Endothelial cell of umbilical vein (primary cell): ENCODE data around the gene PCGF1. TPM values are rescaled to one million over a fixed set of nuclear protein-coding genes. Genes with fewer than 3 reads are reported as not detected.

Experiments used
- BruUV-seq: library from RNA; stranded (reverse); fragments of 400-500 nt; replicated peaks from 2 replicates; lab custom pipeline; 2021; lab: Mats Ljungman, UMichigan
- CTCF ChIA-PET: fragments of 300-600, 350-600 bp; sonication (Branson Sonifier 250); formaldehyde crosslinking; loops from one replicate; lab custom pipeline; 2021; ENCODE audit warnings: antibody characterized with exemption, inconsistent platforms; lab: Charles Lee
- POLR2A ChIA-PET: fragments of 300-600, 350-600 bp; sonication (Branson Sonifier 250); formaldehyde crosslinking; loops from one replicate; lab custom pipeline; 2021; ENCODE audit warnings: antibody characterized with exemption, inconsistent platforms; lab: Charles Lee
- DNase-seq: peaks from one replicate; pipeline ENCODE4 v3.0.0-alpha.2; 2011; ENCODE audit warnings: low read depth, low spot score
- FAIRE-seq: peaks from 2 replicates; lab custom pipeline; 2011; peaks lifted over from hg19 to GRCh38; lab: Jason Lieb, UNC
- H2AFZ ChIP-seq: 2 replicates; pipeline ENCODE4 v1.6.0; 2012; ENCODE audit warnings: low read depth, low read length, control low read depth, inconsistent platforms
- H3K27ac ChIP-seq: 2 replicates; pipeline ENCODE4 v1.5.1; 2011; ENCODE audit warnings: low read depth, mild to moderate bottlenecking, control low read depth, low read length, moderate library complexity; ENCODE audit not compliant: insufficient read depth
- H3K27me3 ChIP-seq, 2 experiments: 2 replicates each; pipeline versions ENCODE4 v1.6.0 to v1.6.1; 2011; ENCODE audit warnings: low read length in 2 of 2, mixed read lengths in 1 of 2; ENCODE audit not compliant: control insufficient read depth in 2 of 2, insufficient read depth in 2 of 2
- H3K36me3 ChIP-seq, 2 experiments: 2 replicates in 1 of 2; 3 replicates in 1 of 2; pipeline ENCODE4 v1.5.1; 2011; ENCODE audit warnings: low read length in 2 of 2, mild to moderate bottlenecking in 1 of 2, moderate library complexity in 1 of 2; ENCODE audit not compliant: control insufficient read depth in 2 of 2, insufficient read depth in 2 of 2; ENCODE audit errors: extremely low read depth in 1 of 2
- H3K4me1 ChIP-seq: 3 replicates; pipeline ENCODE4 v1.5.1; 2011; ENCODE audit warnings: mild to moderate bottlenecking, low read length; ENCODE audit not compliant: control insufficient read depth, insufficient read depth; ENCODE audit errors: extremely low read depth
- H3K4me2 ChIP-seq: 2 replicates; pipeline ENCODE4 v1.6.1; 2011; ENCODE audit warnings: low read length, control low read depth, mixed read lengths; ENCODE audit not compliant: insufficient read depth
- H3K4me3 ChIP-seq, 3 experiments: fragments of 200-600 bp in 1 of 3; sonication (generic), shearing (Covaris generic) in 1 of 3; replicated peaks in 1 of 3; 2 replicates each; pipeline ENCODE4 v1.5.1; 2011 to 2016; ENCODE audit warnings: control low read depth in 3 of 3, low read length in 3 of 3, mild to moderate bottlenecking in 2 of 3, inconsistent platforms in 1 of 3, low read depth in 1 of 3, moderate library complexity in 1 of 3; ENCODE audit not compliant: insufficient read depth in 1 of 3
- H3K79me2 ChIP-seq: 2 replicates; pipeline ENCODE4 v1.6.0; 2012; ENCODE audit warnings: low read length, inconsistent platforms; ENCODE audit not compliant: control insufficient read depth, insufficient read depth
- H3K9ac ChIP-seq: replicated peaks from 2 replicates; pipeline ENCODE3; 2011; ENCODE audit warnings: low read length, control low read depth; ENCODE audit not compliant: insufficient read depth; ENCODE audit errors: extremely low read depth
- H3K9me1 ChIP-seq: replicated peaks from 3 replicates; pipeline ENCODE4 v1.6.0; 2011; ENCODE audit warnings: mild to moderate bottlenecking, low read length; ENCODE audit not compliant: control insufficient read depth, insufficient read depth; ENCODE audit errors: extremely low read depth
- H3K9me3 ChIP-seq: replicated peaks from 2 replicates; pipeline ENCODE4 v1.5.1; 2012; ENCODE audit warnings: low read length, inconsistent platforms; ENCODE audit not compliant: control insufficient read depth, insufficient read depth
- H4K20me1 ChIP-seq: replicated peaks from 2 replicates; pipeline ENCODE3; 2011; ENCODE audit warnings: mild to moderate bottlenecking, low read length; ENCODE audit not compliant: control insufficient read depth, insufficient read depth; ENCODE audit errors: extremely low read depth
- CTCF ChIP-seq, 2 donors: IDR thresholded peaks; 1 replicate in 1 of 2; 2 replicates in 1 of 2; pipeline ENCODE4 v1.5.1; 2011; ENCODE audit warnings: low read length in 2 of 2, mild to moderate bottlenecking in 2 of 2, moderate library complexity in 2 of 2, control low read depth in 1 of 2, inconsistent platforms in 1 of 2, low read depth in 1 of 2; ENCODE audit not compliant: insufficient read depth in 1 of 2; ENCODE audit errors: extremely low read depth in 1 of 2
- EZH2 ChIP-seq: IDR thresholded peaks from 2 replicates; pipeline ENCODE4 v1.6.1; 2012; ENCODE audit warnings: borderline replicate concordance, low read depth, mild to moderate bottlenecking, moderate library complexity, low read length, inconsistent platforms; ENCODE audit not compliant: severe bottlenecking
- FOS ChIP-seq: IDR thresholded peaks from 2 replicates; pipeline ENCODE4 v1.6.1; 2011; ENCODE audit warnings: mild to moderate bottlenecking, low read length, moderate library complexity, borderline replicate concordance; ENCODE audit not compliant: insufficient read depth
- GATA2 ChIP-seq: IDR thresholded peaks from 2 replicates; pipeline ENCODE4 v1.7.0; 2011; ENCODE audit warnings: low read depth, mild to moderate bottlenecking, moderate library complexity, mixed read lengths, low read length; ENCODE audit not compliant: insufficient read length, insufficient read depth
- JUN ChIP-seq: IDR thresholded peaks from 2 replicates; pipeline ENCODE4 v1.6.1; 2011; ENCODE audit warnings: borderline replicate concordance, low read depth; ENCODE audit not compliant: insufficient read length, insufficient read depth
- MAX ChIP-seq: IDR thresholded peaks from 2 replicates; pipeline ENCODE4 v1.6.1; 2011; ENCODE audit not compliant: insufficient read depth, insufficient read length
- MYC ChIP-seq: IDR thresholded peaks from one replicate; pipeline ENCODE4 v1.6.1; 2011; ENCODE audit warnings: mild to moderate bottlenecking, low read depth, low read length
- POLR2A ChIP-seq: IDR thresholded peaks from 2 replicates; pipeline ENCODE4 v1.6.1; 2012; ENCODE audit warnings: low read depth, mild to moderate bottlenecking, control low read depth, low read length
- dilution Hi-C: fragments of 300-500 bp; cut with MboI; formaldehyde crosslinking; loops from one replicate; pipeline ENCODE4 v1.15.0; 2019; ENCODE audit warnings: low sequenced_read_pairs; ENCODE audit not compliant: extremely low pct_ligation_motif_present
- intact Hi-C: fragments of 100-400 bp; cut with micrococcal nuclease; formaldehyde crosslinking; loops from one replicate; pipeline ENCODE4 v1.10.0; 2022
- polyA plus RNA-seq, 4 experiments: library from polyadenylated mRNA; depleted of rRNA in 3 of 4; stranded (reverse) in 3 of 4; unstranded in 1 of 4; fragments of >200 nt; gene quantifications; 2 replicates each; pipeline versions ENCODE4 v1.2.1 to v1.2.3, GENCODE V29; 2011 to 2012; ENCODE audit warnings: missing spikeins in 1 of 4
- total RNA-seq: library from RNA; stranded (reverse); gene quantifications from 2 replicates; pipeline ENCODE4 v1.2.3, GENCODE V29; 2021

Gene PCGF1
- total and polyA plus RNA-seq, 2 donors (not counting 3 experiments of a cell fraction or from before 2014, with no cell fraction given) = 17.4 to 19.2 TPM

GRCh38 chr2:74495440-74495839, 12.1 kb downstream of the PCGF1 start:
- Histone ChIP-seq H3K9ac (no peak overlapping the region), H4K20me1 (no peaks in the 10 kb centered on the region), H3K4me3 (no peak overlapping the region), H3K9me3 (no peaks in the 10 kb centered on the region), H3K79me2 (no peaks in the 10 kb centered on the region), H3K9me1 (no peaks in the 10 kb centered on the region), H3K27ac (no peak overlapping the region), H3K4me2 (no peak overlapping the region), H3K36me3 (peaks cover 3 to 12% of the 10 kb centered on the region in 2 experiments), H2AFZ (no peak overlapping the region), H3K27me3 (peaks cover 23 to 35% of the 10 kb centered on the region in 2 experiments), H3K4me1 (peaks cover 22% of the 10 kb centered on the region)
- no peak for FAIRE-seq
- no TSS peak for BruUV-seq
- dilution Hi-C loops = no loop called here
- intact Hi-C loops = loop anchor here (5.0 kb wide), 1 partner anchor 37 kb away; no protein-coding TSS in a partner anchor
- no peak for DNase-seq
- CTCF ChIA-PET = no interaction called here
- TF ChIP-seq CTCF (IDR thresholded peaks at IDR 0.05; ENCODE audit: extremely low read depth in 1 of 2, insufficient read depth in 1 of 2, low read depth in 1 of 2, low read length in 2 of 2) = no peak
- no peak for TF ChIP-seq EZH2
- TF ChIP-seq GATA2 = no peak
- no peak for TF ChIP-seq JUN
- TF ChIP-seq FOS = no peak
- no peak for TF ChIP-seq MYC
- TF ChIP-seq POLR2A = no peak
- no peak for TF ChIP-seq MAX
- POLR2A ChIA-PET = no interaction called here
